Stimulated activated CD4-positive, alpha-beta T cell treated with anti-CD3 and anti-CD28 coated beads, TNF-alpha, amount 100 ng/mL, for 1 hour (primary cell): ENCODE measurements around the gene ODF2.
"Not testable (repeated sequence)": the region's sequence is repeated elsewhere in the genome, so short reads cannot be mapped to it uniquely, and the experiment has no call there.

Source experiments
- DNase-seq, 3 donors: peaks; one replicate each; pipeline ENCODE4 v3.0.0-alpha.2; 2020; ENCODE audit warnings: low read depth in 3 of 3, low spot score in 1 of 3

The ODF2 gene

GRCh38 chr9:128423356-128423755, 32.5 kb upstream of the ODF2 start:
- DNase-seq, result not testable (repeated sequence)

- DNase-seq, result no peak
Observed at GRCh38 chr9:128424268-128424780, 31.5 kb upstream of the ODF2 start.

GRCh38 chr9:128428644-128429512, 26.9 kb upstream of the ODF2 start:
- no peak for DNase-seq

GRCh38 chr9:128429513-128430086, 26.2 kb upstream of the ODF2 start:
- no peak for DNase-seq

- DNase-seq, result no peak
Observed at GRCh38 chr9:128431207-128431606, 24.6 kb upstream of the ODF2 start.

GRCh38 chr9:128434340-128434739, 21.5 kb upstream of the ODF2 start:
- DNase-seq, result no peak

DNA sequence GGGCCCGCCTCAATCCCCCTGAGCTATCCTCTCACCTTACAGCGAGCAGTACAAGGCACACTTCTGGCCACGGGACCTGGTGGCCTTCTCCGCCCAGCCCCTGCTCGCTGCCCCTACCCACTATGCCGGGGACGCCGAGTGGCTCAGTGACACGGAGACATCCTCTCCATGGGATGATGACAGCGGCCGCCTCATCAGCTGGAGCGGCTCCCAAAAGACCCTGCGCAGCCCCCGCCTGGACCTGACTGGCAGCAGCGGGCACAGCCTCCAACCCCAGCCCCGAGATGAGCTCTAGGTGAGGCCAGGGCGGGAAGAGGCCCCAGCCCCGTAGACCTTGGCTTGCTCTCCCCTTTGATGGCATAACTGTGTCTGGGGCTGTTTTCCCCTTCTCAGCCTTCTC, 20.2 kb upstream of the ODF2 start:
- DNase-seq, result no peak

- peak; percentile 34 to 82 (median 61) for DNase-seq
Observed at GRCh38 chr9:128438343-128439109, 17.3 kb upstream of the ODF2 start.

GRCh38 chr9:128439273-128439672, 16.5 kb upstream of the ODF2 start:
- DNase-seq, result no peak

DNA sequence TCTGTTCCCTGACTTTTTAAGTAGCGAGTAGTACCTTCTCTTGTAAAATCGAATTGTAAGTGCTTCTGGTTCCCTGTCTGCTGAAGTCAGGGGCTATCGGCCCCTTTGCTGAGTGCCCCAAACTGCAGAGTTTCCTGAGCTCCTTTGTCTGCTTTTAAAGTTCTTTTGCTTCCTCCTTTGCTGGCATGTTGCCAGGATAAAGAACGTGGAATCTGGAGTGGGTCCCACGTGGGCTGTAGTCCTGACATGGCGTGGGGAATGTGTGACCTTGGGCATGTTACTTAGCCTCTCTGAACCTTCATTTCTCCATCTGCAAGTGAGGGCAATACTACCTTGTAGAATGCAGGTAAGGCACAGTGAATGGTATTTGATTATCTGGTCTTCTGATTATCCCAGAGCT, 13.7 kb upstream of the ODF2 start:
- no peak for DNase-seq

DNA sequence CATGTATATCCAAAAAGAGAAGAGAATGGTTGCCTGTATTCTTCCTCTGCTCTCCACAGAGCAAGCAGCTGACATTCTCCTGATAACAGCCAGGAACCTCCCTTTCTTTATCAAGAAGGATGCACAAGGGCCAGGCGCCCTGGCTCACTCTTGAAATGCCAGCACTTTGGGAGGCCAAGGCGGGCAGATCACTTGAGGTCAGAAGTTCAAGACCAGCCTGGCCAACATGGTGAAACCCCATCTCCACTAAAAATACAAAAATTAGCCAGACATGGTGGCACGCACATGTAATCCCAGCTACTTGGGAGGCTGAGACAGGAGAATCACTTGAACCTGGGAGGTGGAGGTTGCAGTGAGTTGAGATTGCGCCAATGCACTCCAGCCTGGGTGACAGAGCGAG, 9.3 kb upstream of the ODF2 start:
- DNase-seq, result not testable (repeated sequence)

GRCh38 chr9:128448746-128449145, 7.1 kb upstream of the ODF2 start:
- no peak for DNase-seq

DNA sequence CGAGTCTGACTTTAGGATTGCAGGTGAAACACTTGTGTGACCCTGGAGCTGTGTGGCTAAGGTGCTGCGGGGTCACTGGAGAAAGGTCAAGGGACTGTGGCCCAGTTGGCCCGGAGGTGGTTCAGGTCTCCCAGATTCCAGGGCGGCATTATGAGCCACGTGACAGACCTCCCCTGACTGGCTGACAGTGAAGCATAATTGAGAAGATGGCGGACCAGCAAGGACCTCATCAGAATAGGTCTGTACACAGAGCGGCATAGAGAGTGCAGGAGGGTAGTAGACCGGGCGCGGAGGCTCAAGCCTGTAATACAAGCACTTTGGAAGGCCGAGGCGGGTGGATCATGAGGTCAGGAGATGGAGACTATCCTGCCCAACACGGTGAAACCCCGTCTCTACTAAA, 815 bp upstream of the ODF2 start:
- DNase-seq, result no peak

GRCh38 chr9:128456613-128457061, 831 bp downstream of the ODF2 start:
- DNase-seq, result peak; percentile 18 to 48 (median 19)

DNA sequence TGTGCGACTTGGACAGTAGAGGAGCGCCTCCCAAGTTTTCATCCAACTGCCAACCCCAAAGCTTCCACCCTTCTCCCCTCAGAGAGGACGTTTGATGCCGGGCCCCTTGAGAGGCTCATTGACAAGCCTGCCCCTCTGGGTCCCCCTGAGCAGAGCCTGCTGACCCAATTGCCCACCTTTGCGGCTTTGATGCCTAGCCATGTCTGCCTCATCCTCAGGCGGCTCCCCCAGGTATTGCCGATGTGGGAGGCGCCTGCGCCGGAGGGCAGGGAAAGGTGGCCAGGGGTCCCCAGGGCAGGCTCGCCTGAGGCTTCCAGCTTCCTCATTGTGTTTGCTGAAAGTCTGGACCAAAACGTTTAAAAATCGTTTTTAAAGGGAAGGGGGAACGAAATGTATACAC, 1.4 kb downstream of the ODF2 start:
- no peak for DNase-seq

DNA sequence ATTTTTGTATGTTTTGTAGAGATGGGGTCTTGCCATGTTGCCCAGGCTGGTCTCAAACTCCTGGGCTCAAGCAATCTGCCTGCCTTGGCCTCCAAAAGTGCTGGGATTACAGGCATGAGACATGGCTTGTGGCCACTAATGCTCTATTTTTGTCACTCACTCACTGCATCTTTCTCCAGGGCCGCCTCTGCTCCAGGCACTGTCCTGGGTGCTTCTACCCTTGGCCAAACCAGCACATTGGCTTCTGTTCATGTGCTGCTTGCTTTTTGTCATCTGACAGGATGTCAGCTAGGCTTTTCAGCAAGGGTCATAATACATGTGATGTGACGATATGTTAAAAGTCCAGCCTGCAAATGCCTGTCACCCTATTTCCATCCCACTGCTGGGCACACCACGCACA, 3.2 kb downstream of the ODF2 start:
- no peak for DNase-seq

- no peak for DNase-seq
Observed at GRCh38 chr9:128469070-128469469, 13.3 kb downstream of the ODF2 start.

DNA sequence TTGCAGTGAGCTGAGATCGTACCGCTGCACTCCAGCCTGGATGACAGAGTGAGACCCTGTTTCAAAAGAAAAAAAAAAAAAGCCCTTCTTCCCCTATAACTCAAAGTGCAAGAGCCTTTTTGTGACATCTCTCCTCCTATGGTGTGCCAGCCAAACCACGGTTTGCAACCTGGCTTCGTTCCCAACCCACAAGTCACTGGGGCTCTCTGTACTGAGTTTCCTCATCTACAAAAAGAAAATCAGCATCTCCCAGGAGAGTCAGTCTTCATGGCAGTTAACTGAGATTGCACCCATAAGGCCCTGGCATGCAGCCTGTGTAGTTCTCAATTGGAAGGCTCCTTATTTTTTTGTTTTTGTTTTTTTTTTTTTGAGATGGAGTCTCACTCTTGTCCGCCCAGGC, 14.8 kb downstream of the ODF2 start:
- no peak for DNase-seq

DNA sequence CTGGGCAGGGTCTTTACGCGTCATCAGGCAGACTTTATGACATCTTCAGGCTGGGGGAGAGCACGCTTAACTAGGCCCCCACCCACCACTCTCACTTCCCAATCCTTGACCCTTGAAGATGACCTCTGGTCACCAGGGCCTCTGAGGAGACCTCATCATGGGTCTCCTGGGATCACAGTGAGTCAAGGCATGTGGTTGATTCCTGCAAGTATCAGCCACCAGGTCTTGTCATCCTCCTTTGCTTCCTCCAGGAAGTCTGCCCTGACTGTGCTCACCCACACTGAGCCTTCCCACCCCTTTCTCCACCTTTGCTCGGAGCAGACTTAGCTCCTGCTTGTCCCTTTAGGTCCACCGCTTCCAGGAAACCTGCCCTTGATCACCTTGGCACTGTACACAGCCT, 17.3 kb downstream of the ODF2 start:
- no peak for DNase-seq

- DNase-seq, result no peak
Observed at GRCh38 chr9:128475867-128476266, 20.1 kb downstream of the ODF2 start.

- DNase-seq, result no peak
Observed at GRCh38 chr9:128479262-128479661, 23.5 kb downstream of the ODF2 start.

DNA sequence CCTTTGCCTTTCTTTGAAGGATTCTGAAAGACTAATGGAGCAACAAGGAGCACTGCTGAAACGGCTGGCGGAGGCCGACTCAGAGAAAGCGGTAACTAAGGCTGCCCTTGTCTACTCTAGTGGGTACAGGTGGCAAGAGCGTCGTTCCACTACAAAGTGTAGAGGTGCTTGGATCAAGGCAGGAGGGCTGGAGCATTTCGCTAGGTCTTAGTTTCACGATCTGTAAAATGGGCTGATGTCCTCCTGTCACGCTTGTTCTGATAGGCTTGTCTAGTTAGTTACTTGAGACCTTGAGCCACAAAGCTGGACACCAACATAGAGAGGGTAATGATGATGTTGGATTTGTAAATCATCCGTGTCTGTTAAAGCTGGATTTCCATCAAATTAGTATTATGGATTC, 25.8 kb downstream of the ODF2 start:
- DNase-seq, result no peak
